Astrocyte (in vitro differentiated cells and primary cell): ENCODE measurements around the gene KCNJ18.
"Not testable (repeated sequence)": the region's sequence is repeated elsewhere in the genome, so short reads cannot be mapped to it uniquely, and the experiment has no call there.

Experiments
- CTCF ChIP-seq: IDR thresholded peaks from 2 replicates; pipeline ENCODE4 v1.5.1; 2011; ENCODE audit warnings: low read depth, mild to moderate bottlenecking, inconsistent platforms, low read length, moderate library complexity; ENCODE audit not compliant: insufficient read depth
- EZH2 ChIP-seq: IDR thresholded peaks from 2 replicates; pipeline ENCODE4 v1.6.1; 2012; ENCODE audit warnings: mild to moderate bottlenecking, low read length, inconsistent platforms; ENCODE audit not compliant: insufficient read depth

- not testable (repeated sequence) for TF ChIP-seq CTCF, EZH2
These were observed 41.6 kb downstream of the KCNJ18 start for GRCh38 chr17:21733931-21734330.
